Activated CD4-positive, CD25-positive, alpha-beta regulatory T cell (primary cell): ENCODE data around the gene RLN1.
"Not testable (repeated sequence)": the region's sequence is repeated elsewhere in the genome, so short reads cannot be mapped to it uniquely, and the experiment has no call there.

Experiments used
- DNase-seq, 4 experiments: peaks; one replicate each; lab custom pipeline; 2025; lab: John Stamatoyannopoulos, UW

RLN1 gene

DNA sequence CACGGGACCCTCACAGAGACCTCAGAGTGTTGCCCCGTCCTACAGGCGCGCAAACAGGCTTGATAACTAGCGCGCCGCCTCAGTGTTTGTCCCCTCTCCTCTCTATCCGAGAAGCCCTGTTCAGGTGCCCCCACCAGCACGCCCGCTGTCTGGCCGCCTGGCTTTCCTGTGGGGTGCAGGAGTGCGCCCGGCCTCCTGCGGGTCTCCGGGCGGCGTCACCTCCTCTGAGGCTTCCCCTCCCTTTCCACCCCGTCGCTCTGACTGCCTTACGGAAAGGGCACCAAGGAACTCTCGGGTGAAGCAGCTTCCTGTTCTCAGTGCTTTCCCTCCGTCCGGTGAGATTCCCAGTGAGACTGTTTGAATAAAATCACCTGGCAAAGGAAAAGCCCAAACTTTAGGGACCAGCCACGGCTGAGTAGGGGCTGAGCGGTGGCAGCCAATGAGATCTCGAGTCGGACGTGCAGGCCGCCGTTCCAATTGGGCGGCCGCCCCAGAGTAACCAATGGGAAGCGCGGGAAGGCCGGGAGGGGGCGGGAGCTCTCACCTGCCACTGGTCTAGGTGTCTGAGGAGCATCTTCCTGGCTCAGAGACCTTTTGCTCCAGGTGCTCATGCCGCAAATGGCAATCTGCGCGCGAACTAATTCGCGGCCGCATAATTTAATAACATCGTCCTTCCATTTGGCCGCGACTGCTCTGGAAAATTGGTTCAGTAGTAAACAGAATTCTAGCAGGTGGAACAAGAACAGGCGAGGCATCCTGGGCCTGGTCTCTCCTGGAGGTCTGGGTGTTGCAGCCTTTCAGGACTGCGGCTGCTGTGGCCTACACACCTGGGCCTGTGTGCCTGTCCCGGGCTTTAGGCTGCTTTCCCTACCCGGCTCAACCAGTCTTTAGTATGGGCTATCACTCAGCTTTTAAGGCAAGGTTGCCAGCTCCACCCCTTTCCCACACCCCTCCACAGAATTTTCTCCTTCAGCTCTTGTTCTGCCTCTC lies at the start of gene RLN1:
Gene RLN1, minus strand, starts transcription at position 885 of the 990 bp plus-strand sequence. Its CDS starts 130 bp downstream, at position 755.
- not testable (repeated sequence) for DNase-seq

DNA sequence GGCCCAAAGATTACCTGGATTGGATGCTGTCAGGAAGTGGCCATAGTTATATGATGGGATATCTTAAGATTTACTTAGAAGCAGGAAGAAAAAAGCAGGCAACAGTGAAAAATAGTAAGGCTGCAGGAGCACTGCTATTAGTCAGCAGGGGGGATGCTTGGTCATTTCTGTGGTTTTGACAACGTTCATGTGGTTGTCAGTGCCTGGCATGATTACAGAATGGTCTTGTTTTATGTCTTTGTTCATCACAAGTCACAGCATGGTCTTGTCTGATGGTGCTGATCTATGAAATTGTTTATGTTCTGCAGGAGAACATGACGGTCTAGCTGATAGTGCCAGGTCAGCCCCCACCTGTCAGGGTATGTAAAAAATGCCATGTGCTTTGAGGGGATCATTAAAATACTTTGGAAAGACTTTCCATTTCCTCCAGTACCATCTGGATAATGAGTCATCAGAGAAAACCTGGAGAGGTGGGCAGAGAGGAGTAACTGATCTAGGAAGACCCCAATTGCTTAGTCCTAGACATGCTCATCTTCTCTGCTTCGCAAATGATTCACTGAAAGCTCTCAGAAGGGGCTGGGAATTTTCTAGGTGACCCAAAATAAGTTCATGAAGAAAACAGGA lies 49.5 kb upstream of the RLN1 start:
- no peak for DNase-seq

- DNase-seq: no peak
Measured at GRCh38 chr9:5388026-5388819, 48.5 kb upstream of the RLN1 start.

DNA sequence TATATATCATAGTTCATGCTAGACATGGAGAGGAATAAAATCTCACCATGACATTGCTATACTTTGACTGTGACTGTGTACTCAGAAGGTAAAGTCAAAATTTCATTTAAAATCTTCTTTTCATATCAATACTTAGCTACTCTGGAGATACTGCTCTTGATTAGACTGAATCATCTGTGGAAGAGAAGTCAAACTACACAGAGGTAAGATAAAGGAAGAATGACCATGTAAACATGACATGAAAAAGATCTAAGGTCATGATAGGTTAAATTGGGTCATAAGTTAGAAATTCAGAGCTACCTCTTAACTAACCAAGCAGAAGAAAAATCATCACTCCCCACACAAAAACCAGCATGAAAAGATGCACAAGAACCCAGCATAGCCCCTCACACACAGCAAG lies 44.8 kb upstream of the RLN1 start:
- no peak for DNase-seq

DNA sequence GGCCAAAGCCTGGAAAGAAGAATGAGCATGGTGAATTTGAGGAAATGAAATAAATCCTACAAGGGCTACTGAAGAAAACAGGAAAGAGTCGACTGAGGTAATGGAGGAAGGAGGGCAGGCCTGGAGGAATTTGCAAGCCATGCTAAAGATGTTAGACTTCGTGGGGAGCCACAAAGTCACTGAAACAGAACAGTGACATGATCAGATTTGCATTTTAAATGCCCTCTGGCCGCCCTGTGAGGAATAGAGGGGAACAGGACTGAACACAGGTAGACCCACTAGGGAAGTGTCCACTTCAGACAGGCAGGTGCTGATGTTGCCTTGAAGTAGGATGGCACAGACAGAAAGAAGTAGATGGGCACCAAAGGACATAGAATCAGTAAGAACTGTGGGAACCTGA lies 42.8 kb upstream of the RLN1 start:
- no peak for DNase-seq

- DNase-seq: no peak
Measured at GRCh38 chr9:5375790-5376477, 36.3 kb upstream of the RLN1 start.

GRCh38 chr9:5375091-5375490 lies 35.4 kb upstream of the RLN1 start:
- DNase-seq: no peak

DNA sequence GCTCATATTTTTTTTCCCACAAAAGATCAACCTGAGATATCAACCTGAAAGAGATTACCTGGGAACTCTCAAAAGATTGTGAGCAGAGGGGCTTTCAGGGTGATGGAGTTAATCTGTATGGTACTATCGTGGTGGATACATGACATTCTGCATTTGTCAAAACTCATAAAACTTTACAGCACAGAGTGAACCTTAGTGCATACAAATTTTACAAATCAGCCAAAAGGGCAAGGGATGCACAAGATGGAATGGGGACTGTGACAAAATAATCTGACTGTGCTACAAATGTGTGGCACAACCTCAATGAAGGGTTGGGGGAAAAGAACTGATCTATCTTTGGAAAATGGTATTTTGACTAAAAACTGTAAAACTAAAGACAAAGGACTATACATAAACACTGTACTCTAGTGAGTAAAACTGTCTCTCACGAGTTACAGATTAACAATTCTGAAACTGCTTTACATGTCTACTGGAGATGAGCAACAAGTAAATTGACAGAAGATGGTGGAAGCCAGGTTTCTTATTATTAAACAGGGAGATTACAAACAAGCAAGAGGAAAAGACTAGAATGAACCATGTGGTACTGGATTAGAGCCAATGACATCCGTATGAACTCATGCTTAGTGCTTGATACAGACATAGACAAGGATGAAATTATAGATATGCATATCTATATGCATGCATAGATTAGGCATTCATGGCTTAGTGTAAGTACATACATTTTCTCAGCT lies 24.8 kb upstream of the RLN1 start:
- DNase-seq: no peak

DNA sequence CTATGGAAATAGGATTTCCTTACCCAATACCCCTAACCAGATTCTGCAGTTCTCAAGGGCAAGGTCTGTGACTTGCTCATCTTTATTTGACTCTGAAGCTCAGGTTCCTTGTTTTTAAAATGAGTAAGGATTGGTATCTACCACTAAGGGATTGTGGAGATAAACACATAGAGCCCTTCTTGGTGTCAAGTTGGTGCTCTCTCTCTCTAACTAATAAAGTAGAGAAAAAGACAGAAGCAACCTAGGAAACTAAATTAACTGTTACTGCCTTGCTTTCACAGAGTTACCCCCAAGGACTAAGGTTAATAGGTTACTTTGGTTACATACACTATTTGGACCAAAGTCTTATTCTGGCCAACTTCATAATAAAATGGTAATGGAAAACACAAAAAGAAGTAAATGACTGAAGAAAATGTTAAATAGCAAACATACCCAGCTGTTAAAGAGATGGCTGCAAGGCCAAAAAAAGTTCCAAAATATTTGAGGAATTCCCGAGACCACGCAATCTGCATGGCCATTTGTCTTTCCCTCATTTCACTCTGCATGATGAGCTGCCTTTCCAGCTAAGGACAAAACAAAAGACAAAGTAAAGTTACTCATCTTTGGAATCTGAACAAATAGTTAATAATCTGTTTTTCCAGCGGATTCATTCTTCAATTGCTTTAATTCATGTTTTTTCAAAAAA lies 21.8 kb upstream of the RLN1 start:
- no peak for DNase-seq

DNA sequence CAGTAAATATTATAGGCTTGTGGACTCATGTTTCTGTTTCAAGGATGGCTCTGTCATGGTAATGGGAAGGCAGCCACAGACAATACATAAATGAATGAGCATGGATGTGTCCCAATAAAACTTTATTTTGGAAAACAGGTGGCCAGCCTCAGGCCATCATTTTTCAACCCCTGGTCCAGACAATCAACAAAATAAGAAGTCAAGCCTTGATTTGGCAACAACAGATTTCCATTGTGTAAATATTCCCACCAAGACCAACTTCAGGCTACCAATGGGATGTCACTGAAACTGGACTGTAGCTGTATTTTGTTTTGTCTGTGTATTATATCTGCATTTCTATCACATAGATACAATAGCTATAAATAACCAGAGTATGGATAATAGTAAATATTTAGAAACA lies 20.7 kb upstream of the RLN1 start:
- DNase-seq: no peak

DNA sequence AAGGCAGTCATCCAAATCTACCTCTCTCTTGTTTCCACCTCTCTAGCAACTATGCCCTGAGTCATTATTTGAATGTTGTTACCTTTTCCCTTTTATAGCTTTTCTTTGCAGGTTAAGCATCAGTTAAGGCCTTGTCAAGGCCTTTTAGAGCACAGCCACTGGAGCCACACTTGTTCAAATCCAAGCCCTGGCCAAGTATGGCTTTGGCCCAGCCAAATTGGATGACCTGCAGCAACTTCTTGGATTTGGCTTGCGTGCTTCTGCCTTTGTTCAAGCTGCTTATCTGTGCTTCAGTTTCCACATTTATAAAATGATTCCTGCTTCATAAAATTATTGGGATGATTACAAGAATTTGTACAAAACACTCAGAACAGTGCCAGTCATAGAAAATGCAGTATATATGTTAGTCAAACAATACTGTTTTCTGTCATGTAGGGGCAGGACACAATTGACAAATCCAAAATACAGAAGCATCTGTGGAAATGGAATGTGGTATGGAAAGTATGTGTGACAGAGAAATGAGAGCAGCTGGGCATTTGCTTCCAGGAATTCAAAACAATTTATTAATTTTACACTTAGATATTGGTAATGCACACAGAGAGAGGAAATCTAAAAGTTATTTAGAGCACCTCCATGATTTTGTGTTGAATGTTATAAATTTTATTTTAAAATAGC lies 17.9 kb upstream of the RLN1 start:
- DNase-seq: no peak

- DNase-seq: no peak
Measured at GRCh38 chr9:5355817-5356216, 16.1 kb upstream of the RLN1 start.

DNA sequence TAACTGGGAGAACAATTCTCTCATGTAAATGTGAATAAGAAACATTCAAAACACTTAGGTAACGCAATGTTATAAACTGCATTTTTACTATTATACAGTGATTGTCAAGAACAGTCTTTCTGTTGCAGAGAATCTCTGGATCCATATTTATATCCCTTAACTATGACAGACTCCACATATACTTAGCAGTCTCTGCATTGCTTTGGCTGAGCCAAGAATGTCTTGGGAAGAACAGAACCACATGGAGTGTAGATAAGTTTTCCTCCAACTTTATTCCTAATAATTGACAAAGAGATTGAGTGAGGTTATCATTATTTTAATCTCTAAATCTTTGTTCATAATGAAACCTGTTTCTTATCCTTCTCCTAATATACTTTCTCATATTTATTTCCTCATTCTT lies 15.6 kb upstream of the RLN1 start:
- DNase-seq: no peak

DNA sequence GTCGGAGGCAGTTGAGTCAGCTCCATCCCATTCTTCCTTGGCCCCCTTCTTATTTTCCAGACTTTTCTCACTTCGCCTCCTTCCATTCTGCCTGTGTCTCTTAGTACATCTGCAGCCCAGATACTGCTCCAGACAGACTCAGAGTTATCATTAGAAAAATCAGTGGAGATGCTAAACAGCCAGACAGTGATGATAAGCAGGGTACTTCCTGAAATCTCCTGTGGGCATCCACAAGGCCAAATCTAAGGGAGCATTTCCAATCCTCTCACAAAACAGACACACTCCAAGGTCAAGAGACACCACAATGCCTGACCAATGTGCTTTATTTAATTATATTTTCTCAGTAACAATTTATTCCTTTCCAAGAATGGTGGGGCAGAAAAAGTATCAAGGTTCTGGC lies 14.5 kb upstream of the RLN1 start:
- DNase-seq: no peak

DNA sequence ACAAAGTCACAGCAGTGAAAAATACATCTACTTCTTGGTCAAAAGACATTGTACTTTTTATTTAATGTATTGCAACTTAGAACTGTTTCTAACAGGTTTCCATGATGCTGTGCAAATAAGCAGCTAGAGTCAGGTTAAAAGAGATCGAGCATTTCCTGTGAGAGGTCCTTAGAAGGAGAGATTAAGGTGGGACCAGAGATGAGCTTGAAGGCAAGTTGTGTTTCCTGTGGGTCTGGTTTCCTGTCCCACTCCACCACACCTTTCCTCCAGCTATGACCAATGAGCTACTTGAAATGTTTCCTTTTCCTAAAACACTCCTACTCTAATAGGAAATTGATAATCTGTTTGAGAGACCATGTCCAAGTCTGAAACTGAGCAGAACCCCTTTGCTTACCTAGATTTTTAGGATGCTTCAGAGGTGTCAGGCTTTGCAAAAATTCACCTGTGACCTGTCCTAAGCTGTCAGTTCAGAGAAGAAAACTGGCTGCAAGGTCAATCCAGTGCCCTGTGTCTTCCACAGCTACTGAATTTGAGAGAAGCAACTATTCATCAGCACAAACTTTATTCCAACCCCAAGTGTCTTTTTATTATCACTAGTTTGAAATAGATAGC lies 13.1 kb upstream of the RLN1 start:
- DNase-seq: no peak

DNA sequence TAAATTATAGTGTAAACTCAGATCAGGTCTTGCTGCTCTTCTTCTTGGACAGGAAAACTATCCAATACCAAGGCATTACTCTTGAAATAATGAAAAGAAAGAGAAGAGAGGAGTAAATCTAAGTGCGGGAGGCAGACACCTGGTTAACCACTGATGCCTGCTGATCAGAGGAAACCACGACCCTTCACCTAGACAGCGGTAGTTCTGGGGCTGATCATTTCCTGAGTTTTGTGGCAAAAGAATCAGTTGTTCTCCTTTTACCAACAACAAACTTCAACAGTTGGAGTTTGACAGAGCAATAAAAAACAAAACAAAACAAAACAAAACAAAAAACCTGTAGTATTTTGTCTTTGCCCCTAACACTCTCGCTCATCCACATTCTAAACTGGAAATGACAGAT lies 3.0 kb downstream of the RLN1 start:
- no peak for DNase-seq

GRCh38 chr9:5331276-5331675 lies 8.4 kb downstream of the RLN1 start:
- DNase-seq: not testable (repeated sequence)

DNA sequence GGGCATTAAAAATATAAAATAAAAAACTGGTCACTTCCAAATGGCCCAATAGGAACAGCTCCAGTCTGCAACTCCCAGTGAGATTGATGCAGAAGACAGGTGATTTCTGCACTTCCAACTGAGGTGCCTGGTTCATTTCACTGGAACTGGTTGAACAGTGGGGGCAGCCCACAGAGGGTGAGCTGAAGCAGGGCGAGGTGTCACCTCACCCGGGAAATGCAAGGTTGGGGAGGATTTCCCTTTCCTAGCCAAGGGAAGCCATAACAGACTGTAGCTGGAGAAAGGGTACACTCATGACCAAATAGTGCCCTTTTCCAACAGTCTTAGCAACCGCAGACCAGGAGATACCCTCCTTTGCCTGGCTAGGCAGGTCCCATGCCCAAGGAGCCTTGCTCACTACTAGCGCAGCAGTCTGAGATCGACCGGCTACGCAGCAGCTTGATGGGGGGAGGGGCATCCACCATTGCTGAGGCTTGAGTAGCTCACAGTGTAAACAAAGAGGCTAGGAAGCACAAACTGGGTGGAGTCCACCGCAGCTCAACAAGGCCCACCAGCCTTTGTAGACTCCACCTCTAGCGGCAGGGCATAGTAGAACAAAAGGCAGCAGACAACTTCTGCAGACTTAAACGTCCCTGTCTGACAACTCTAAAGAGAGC lies 12.7 kb downstream of the RLN1 start:
- no peak for DNase-seq

- DNase-seq: no peak
Measured at GRCh38 chr9:5326187-5326586, 13.5 kb downstream of the RLN1 start.
